AG04449 (cell line): ENCODE data around the gene SEMA3E.
"Not testable (repeated sequence)": the region's sequence is repeated elsewhere in the genome, so short reads cannot be mapped to it uniquely, and the experiment has no call there.

Experiments used
- CTCF ChIA-PET: fragments of 350-600 bp; formaldehyde crosslinking; extraction: SDS; loops from one replicate; lab custom pipeline; 2021; ENCODE audit warnings: antibody characterized with exemption; lab: Yijun Ruan, JAX
- POLR2A ChIA-PET: fragments of 400-600, 350-600 bp; formaldehyde crosslinking; extraction: SDS; loops from one replicate; lab custom pipeline; 2020; ENCODE audit warnings: antibody characterized with exemption, inconsistent platforms; lab: Yijun Ruan, JAX
- DNase-seq: peaks from one replicate; pipeline ENCODE4 v3.0.0-alpha.2; 2010; ENCODE audit warnings: low read depth, low spot score
- H3K4me3 ChIP-seq: 2 replicates; pipeline ENCODE4 v1.5.1; 2011; ENCODE audit warnings: low read depth, mild to moderate bottlenecking, control low read depth, low read length
- CTCF ChIP-seq: IDR thresholded peaks from one replicate; pipeline ENCODE4 v1.5.1; 2011; ENCODE audit warnings: mild to moderate bottlenecking, moderate library complexity, low read length, control low read depth, inconsistent platforms; ENCODE audit not compliant: insufficient read depth; ENCODE audit errors: missing control alignments

Gene SEMA3E

GRCh38 chr7:83459101-83459929, 189.6 kb downstream of the SEMA3E start:
- DNase-seq, POLR2A ChIA-PET, CTCF ChIA-PET, H3K4me3 ChIP-seq: not testable (repeated sequence)

- TF ChIP-seq CTCF = no peak
- CTCF ChIA-PET = interaction anchor here (0.8 kb wide), 1 partner anchor 10 kb away, joined by 3 read pairs; no protein-coding TSS in a partner anchor
- H3K4me3 ChIP-seq = no peak overlapping the region
- POLR2A ChIA-PET = no interaction called here
- no peak for DNase-seq
Measured at GRCh38 chr7:83457022-83457892, 191.7 kb downstream of the SEMA3E start.

GRCh38 chr7:83456413-83456812, 192.5 kb downstream of the SEMA3E start:
- H3K4me3 ChIP-seq = no peak overlapping the region
- ChIA-PET CTCF (no interaction called here), POLR2A (no interaction called here)
- no peak for DNase-seq
- TF ChIP-seq CTCF = no peak

- DNase-seq = no peak
- ChIA-PET CTCF (no interaction called here), POLR2A (no interaction called here)
Measured at GRCh38 chr7:83455612-83456011, 193.3 kb downstream of the SEMA3E start.

GRCh38 chr7:83452256-83452655, 196.7 kb downstream of the SEMA3E start:
- ChIA-PET POLR2A (no interaction called here), CTCF (no interaction called here)
- TF ChIP-seq CTCF = no peak
- H3K4me3 ChIP-seq = no peak overlapping the region
- no peak for DNase-seq

More at GRCh38 chr7:83455612-83456011, 193.3 kb downstream of the SEMA3E start:
- H3K4me3 ChIP-seq = no peak overlapping the region
- TF ChIP-seq CTCF = no peak

GRCh38 chr7:83451501-83452045, 197.4 kb downstream of the SEMA3E start:
- no peak for TF ChIP-seq CTCF
- DNase-seq = no peak
- POLR2A ChIA-PET = no interaction called here
- CTCF ChIA-PET = no interaction called here
- H3K4me3 ChIP-seq = no peak overlapping the region
